Stimulated activated CD8-positive, alpha-beta memory T cell treated with anti-CD3 and anti-CD28 coated beads, Interleukin-2, amount 100 ng/mL, for 48 hours (primary cell): ENCODE data around the gene AGAP3.

Experiments
- DNase-seq, 2 donors: peaks; one replicate each; pipeline ENCODE4 v3.0.0-alpha.2; 2020; ENCODE audit warnings: low read depth in 2 of 2

AGAP3 gene

GRCh38 chr7:151074817-151075661, 11.2 kb upstream of the AGAP3 start:
- no peak for DNase-seq

- no peak for DNase-seq
These were observed 10.7 kb upstream of the AGAP3 start for GRCh38 chr7:151075662-151075971.

- no peak for DNase-seq
These were observed 10.3 kb upstream of the AGAP3 start for GRCh38 chr7:151075978-151076426.

- no peak for DNase-seq
These were observed 9.2 kb upstream of the AGAP3 start for GRCh38 chr7:151076863-151077704.

- DNase-seq, result no peak
These were observed 8.5 kb upstream of the AGAP3 start for GRCh38 chr7:151077705-151078232.

GRCh38 chr7:151078233-151079040, 7.8 kb upstream of the AGAP3 start:
- no peak for DNase-seq

GRCh38 chr7:151079199-151079910, 6.9 kb upstream of the AGAP3 start:
- no peak for DNase-seq

GRCh38 chr7:151080067-151080521, 6.2 kb upstream of the AGAP3 start:
- DNase-seq, result no peak

GRCh38 chr7:151080522-151081169, 5.6 kb upstream of the AGAP3 start, which contains the start of gene FASTK:
FASTK (minus strand) TSS chr7:151080809; CDS start chr7:151080766, 43 bp downstream.
- DNase-seq, result peak; percentile 81

- no peak for DNase-seq
These were observed 4.8 kb upstream of the AGAP3 start for GRCh38 chr7:151081170-151082101.

GRCh38 chr7:151082141-151083070, 3.9 kb upstream of the AGAP3 start:
- DNase-seq, result no peak

GRCh38 chr7:151083071-151083823, 3.0 kb upstream of the AGAP3 start, which contains the start of gene TMUB1:
TMUB1 (minus strand) TSS chr7:151083493; CDS start chr7:151082563, 930 bp downstream.
- peak; percentile 74 to 81 for DNase-seq

- no peak for DNase-seq
These were observed 2.5 kb upstream of the AGAP3 start for GRCh38 chr7:151083824-151084160.

GRCh38 chr7:151085329-151085690, 965 bp upstream of the AGAP3 start:
- no peak for DNase-seq

- no peak for DNase-seq
These were observed 548 bp downstream of the AGAP3 start for GRCh38 chr7:151086802-151087244.

- DNase-seq, result no peak
These were observed 1.2 kb downstream of the AGAP3 start for GRCh38 chr7:151087245-151088018.
